HCT116 (cell line): ENCODE results near the gene ENPP4. TPM values are rescaled to one million over a fixed set of nuclear protein-coding genes. Genes with fewer than 3 reads are reported as not detected.
"Not testable (repeated sequence)": the region's sequence is repeated elsewhere in the genome, so short reads cannot be mapped to it uniquely, and the experiment has no call there.

Experiments used
- ATAC-seq: fragments of 200-7000 bp; cut with Tn5 transposase; 2 replicates; pipeline ENCODE4 v1.9.1; 2020; ENCODE audit warnings: mild to moderate bottlenecking, moderate library complexity
- BruUV-seq: library from RNA; stranded (reverse); fragments of 400-500 nt; replicated peaks from 2 replicates; lab custom pipeline; 2021; lab: Mats Ljungman, UMichigan
- CTCF ChIA-PET: fragments of 300-600 bp; sonication (Branson Sonifier 250); formaldehyde crosslinking; loops from one replicate; lab custom pipeline; 2021; ENCODE audit warnings: antibody characterized with exemption; lab: Charles Lee
- POLR2A ChIA-PET: fragments of 300-600, 350-600 bp; sonication (Branson Sonifier 250); formaldehyde crosslinking; loops from one replicate; lab custom pipeline; 2021; ENCODE audit warnings: antibody characterized with exemption; lab: Charles Lee
- RAD21 ChIA-PET, 2 experiments: fragments of 300-600 bp; sonication (Branson Sonifier 250); formaldehyde crosslinking; loops; one replicate each; lab custom pipeline; 2023; ENCODE audit warnings: low total read pairs in 2 of 2; ENCODE audit not compliant: uncharacterized antibody in 2 of 2, unreplicated experiment in 2 of 2, low non-redundant PET in 1 of 2; lab: Charles Lee
- DNase-seq: peaks from one replicate; pipeline ENCODE4 v3.0.0-alpha.2; 2010; ENCODE audit warnings: low read depth, low spot score
- H2AFZ ChIP-seq: fragments of 200-600 bp; shearing (Covaris generic), sonication (generic); 2 replicates; pipeline ENCODE4 v1.6.1; 2017; ENCODE audit warnings: low read depth, mixed run types, mixed read lengths, antibody characterized with exemption, low read length; ENCODE audit not compliant: poor library complexity, severe bottlenecking
- H3K27ac ChIP-seq: 2 replicates; pipeline ENCODE4 v1.5.1; 2012; ENCODE audit warnings: low read depth, low read length
- H3K27me3 ChIP-seq: fragments of 200-600 bp; sonication (generic); 2 replicates; pipeline ENCODE4 v1.6.1; 2016; ENCODE audit warnings: mixed run types, low read length, mixed read lengths; ENCODE audit not compliant: insufficient read depth
- H3K36me3 ChIP-seq, 2 experiments: fragments of 200-500 bp in 1 of 2; fragments of 200-600 bp in 1 of 2; sonication (Bioruptor generic) in 1 of 2; sonication (generic) in 1 of 2; 2 replicates each; pipeline versions ENCODE4 v1.5.1 to v1.6.1; 2014 to 2016; ENCODE audit warnings: low read length in 2 of 2, inconsistent platforms in 1 of 2, mixed read lengths in 1 of 2, mixed run types in 1 of 2; ENCODE audit not compliant: insufficient read depth in 2 of 2, control insufficient read depth in 1 of 2
- H3K4me1 ChIP-seq, 2 experiments: fragments of 200-600 bp in 1 of 2; sonication (generic) in 1 of 2; 2 replicates each; pipeline versions ENCODE4 v1.5.1 to v1.6.1; 2012 to 2017; ENCODE audit warnings: low read length in 2 of 2, inconsistent platforms in 1 of 2, mild to moderate bottlenecking in 1 of 2, mixed read lengths in 1 of 2, mixed run types in 1 of 2, moderate library complexity in 1 of 2; ENCODE audit not compliant: insufficient read depth in 2 of 2, control insufficient read depth in 1 of 2
- H3K4me2 ChIP-seq: fragments of 200-600 bp; sonication (generic); 2 replicates; pipeline ENCODE4 v1.6.1; 2017; ENCODE audit warnings: mixed run types, low read length, mixed read lengths
- H3K4me3 ChIP-seq, 2 experiments: fragments of 200-600 bp in 1 of 2; sonication (generic) in 1 of 2; replicated peaks in 1 of 2; 2 replicates each; pipeline ENCODE4 v1.5.1; 2011 to 2016; ENCODE audit warnings: low read length in 2 of 2, control low read depth in 1 of 2, low read depth in 1 of 2, mild to moderate bottlenecking in 1 of 2, mixed read lengths in 1 of 2, mixed run types in 1 of 2
- H3K79me2 ChIP-seq: fragments of 200-600 bp; sonication (generic); 2 replicates; pipeline ENCODE4 v1.6.1; 2017; ENCODE audit warnings: mild to moderate bottlenecking, mixed run types, low read length, moderate library complexity, mixed read lengths; ENCODE audit not compliant: insufficient read depth
- H3K9ac ChIP-seq: fragments of 200-600 bp; sonication (generic); 2 replicates; pipeline ENCODE4 v1.6.1; 2016; ENCODE audit warnings: low read length, mixed read lengths
- H3K9me2 ChIP-seq: fragments of 200-600 bp; sonication (generic), shearing (Covaris generic); 2 replicates; pipeline ENCODE4 v1.6.1; 2017; ENCODE audit warnings: mixed run types, mild to moderate bottlenecking, moderate library complexity; ENCODE audit not compliant: insufficient read depth
- H3K9me3 ChIP-seq, 2 experiments: fragments of 200-500 bp in 1 of 2; fragments of 200-600 bp in 1 of 2; sonication (Bioruptor generic) in 1 of 2; sonication (generic) in 1 of 2; 2 replicates each; pipeline ENCODE4 v1.6.1; 2014 to 2017; ENCODE audit warnings: low read length in 2 of 2, mixed read lengths in 2 of 2, inconsistent platforms in 1 of 2, low read depth in 1 of 2, mild to moderate bottlenecking in 1 of 2, mixed run types in 1 of 2, moderate library complexity in 1 of 2; ENCODE audit not compliant: control insufficient read depth in 1 of 2, insufficient read depth in 1 of 2
- H4K20me1 ChIP-seq: fragments of 200-600 bp; sonication (generic), shearing (Covaris generic); 2 replicates; pipeline ENCODE4 v1.6.1; 2017; ENCODE audit warnings: mixed run types, mild to moderate bottlenecking, moderate library complexity; ENCODE audit not compliant: insufficient read depth
- ATF3 ChIP-seq: IDR thresholded peaks from 2 replicates; pipeline ENCODE4 v1.6.1; 2012
- ELF1 ChIP-seq: IDR thresholded peaks from 2 replicates; pipeline ENCODE4 v1.6.1; 2012; ENCODE audit warnings: low read depth, borderline replicate concordance
- JUND ChIP-seq: IDR thresholded peaks from 2 replicates; pipeline ENCODE4 v1.6.1; 2012
- POLR2AphosphoS5 ChIP-seq: IDR thresholded peaks from 2 replicates; pipeline ENCODE4 v1.6.1; 2011; ENCODE audit warnings: mild to moderate bottlenecking, low read depth, low read length, moderate library complexity
- RAD21 ChIP-seq: IDR thresholded peaks from 2 replicates; pipeline ENCODE4 v1.6.1; 2012; ENCODE audit warnings: low read depth, mild to moderate bottlenecking
- REST ChIP-seq: IDR thresholded peaks from 2 replicates; pipeline ENCODE4 v1.6.1; 2012; ENCODE audit warnings: low read depth
- YY1 ChIP-seq: IDR thresholded peaks from 2 replicates; pipeline ENCODE4 v1.6.1; 2011; ENCODE audit warnings: low read length, low read depth, moderate library complexity, mild to moderate bottlenecking; ENCODE audit not compliant: insufficient replicate concordance; ENCODE audit errors: extremely low read depth
- ZBTB33 ChIP-seq: IDR thresholded peaks from 2 replicates; pipeline ENCODE4 v1.6.1; 2011; ENCODE audit warnings: mild to moderate bottlenecking, low read length, moderate library complexity; ENCODE audit not compliant: insufficient replicate concordance; ENCODE audit errors: extremely low read depth
- intact Hi-C: fragments of 100-400 bp; cut with micrococcal nuclease; formaldehyde crosslinking; loops from 2 replicates; pipeline ENCODE4 v1.10.0; 2022
- total RNA-seq: library from RNA; stranded (reverse); gene quantifications from one replicate; pipeline ENCODE4 v1.2.1, GENCODE V29; 2021; ENCODE audit not compliant: unreplicated experiment

ENPP4 gene
- total RNA-seq, 1 experiment from 2014 or later: 9.6 TPM

GRCh38 chr6:46129291-46129628 is 529 bp upstream of the ENPP4 start (continued):
- TF ChIP-seq ELF1 (no peak), JUND (no peak), RAD21 (no peak), YY1 (no peak)

GRCh38 chr6:46130666-46131065 is 877 bp downstream of the ENPP4 start:
- Histone ChIP-seq H3K9me3 (no peaks in the 10 kb centered on the region), H3K79me2 (peaks cover 15% of the 10 kb centered on the region), H3K9ac (peak overlapping the region; percentile 70; the same call in 1 of the 2 replicates), H3K4me3 (peak overlapping the region; percentile 86 to 92), H3K4me1 (peaks cover 3 to 11% of the 10 kb centered on the region in 2 experiments; a peak in 3 of 4 replicates), H3K27ac (no peak overlapping the region), H3K4me2 (peak overlapping the region; percentile 78), H3K9me2 (no peaks in the 10 kb centered on the region), H3K27me3 (no peaks in the 10 kb centered on the region), H2AFZ (no peak overlapping the region), H4K20me1 (no peaks in the 10 kb centered on the region), H3K36me3 (no peaks in the 10 kb centered on the region)
- ChIA-PET CTCF (interaction anchor here (1.5 kb wide), 1 partner anchor 90 kb away, joined by 3 read pairs; no protein-coding TSS in a partner anchor), RAD21 (no interaction called here), POLR2A (no interaction called here)
- ATAC-seq (no peak), DNase-seq (no peak)
- TF ChIP-seq POLR2AphosphoS5 (no peak), REST (no peak), ZBTB33 (no peak), ATF3 (no peak)
- BruUV-seq: TSS peak; percentile 43
- intact Hi-C loops: no loop called here

- Histone ChIP-seq H3K4me1 (peaks cover 3 to 11% of the 10 kb centered on the region in 2 experiments; a peak in 3 of 4 replicates), H3K79me2 (peaks cover 21% of the 10 kb centered on the region)
- H3K4me3 ChIP-seq, intact Hi-C loops, H3K9me3 ChIP-seq, H2AFZ ChIP-seq, CTCF ChIA-PET, RAD21 ChIA-PET, BruUV-seq, H3K36me3 ChIP-seq, H3K27me3 ChIP-seq, H3K4me2 ChIP-seq, H3K9ac ChIP-seq, H3K27ac ChIP-seq, POLR2A ChIA-PET, DNase-seq, H3K9me2 ChIP-seq, H4K20me1 ChIP-seq, ATAC-seq: not testable (repeated sequence)
These were observed 1.5 kb downstream of the ENPP4 start for GRCh38 chr6:46131291-46131690.
